Activated CD8-positive, alpha-beta memory T cell treated with anti-CD3 and anti-CD28 coated beads for 1 hour (primary cell): Measurements from ENCODE around the gene PGLYRP4.
"Not testable (repeated sequence)": the region's sequence is repeated elsewhere in the genome, so short reads cannot be mapped to it uniquely, and the experiment has no call there.

Source experiments
- DNase-seq, 2 donors: peaks; one replicate each; pipeline ENCODE4 v3.0.0-alpha.2; 2020; ENCODE audit warnings: low read depth in 1 of 2; ENCODE audit errors: extremely low read depth in 1 of 2

The PGLYRP4 gene

DNA sequence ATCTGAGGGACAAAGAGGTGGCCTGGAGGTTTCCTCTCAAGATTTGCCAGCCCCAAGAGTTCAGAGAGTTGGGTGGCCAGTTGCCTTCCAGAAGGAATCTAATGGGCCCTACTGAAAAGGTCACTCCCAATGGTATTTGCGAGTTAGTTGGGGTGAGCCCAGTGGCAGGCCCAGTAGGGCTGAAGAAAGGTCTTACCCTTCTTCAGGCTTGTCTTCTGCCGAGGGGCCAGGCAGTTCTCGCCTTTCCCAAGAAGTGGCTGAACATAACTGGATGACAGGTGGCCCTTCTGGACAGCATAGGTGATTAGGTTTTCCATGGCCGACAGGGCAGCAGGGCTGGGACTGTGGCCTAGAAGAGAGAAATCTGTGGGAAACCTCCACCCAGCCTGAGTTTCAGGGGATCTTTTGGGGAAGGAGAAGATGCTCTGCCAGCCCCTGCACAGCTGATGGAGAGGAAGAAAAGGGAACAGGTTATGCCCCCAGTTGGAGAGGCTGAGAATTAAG lies 7.2 kb downstream of the PGLYRP4 start:
- no peak for DNase-seq

DNA sequence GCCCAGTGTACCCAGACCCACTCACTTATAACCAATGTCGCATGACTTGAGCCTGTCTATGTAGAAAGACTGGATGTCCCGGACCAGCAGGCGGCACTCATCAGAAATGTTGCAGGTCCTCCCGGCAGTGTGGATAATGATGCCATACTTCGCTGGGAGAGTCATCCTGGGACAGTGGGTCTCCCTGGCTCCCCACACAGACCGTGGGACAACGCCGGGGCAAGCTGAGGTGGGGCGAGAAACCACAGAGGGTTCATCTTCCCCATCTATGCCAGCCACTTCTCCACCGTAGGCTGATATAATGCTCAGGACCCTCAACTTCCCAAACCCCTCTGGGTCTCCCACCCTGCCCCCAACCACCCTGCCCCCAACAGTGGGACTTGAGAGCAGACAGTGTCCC lies 8.3 kb downstream of the PGLYRP4 start:
- DNase-seq, result no peak

DNA sequence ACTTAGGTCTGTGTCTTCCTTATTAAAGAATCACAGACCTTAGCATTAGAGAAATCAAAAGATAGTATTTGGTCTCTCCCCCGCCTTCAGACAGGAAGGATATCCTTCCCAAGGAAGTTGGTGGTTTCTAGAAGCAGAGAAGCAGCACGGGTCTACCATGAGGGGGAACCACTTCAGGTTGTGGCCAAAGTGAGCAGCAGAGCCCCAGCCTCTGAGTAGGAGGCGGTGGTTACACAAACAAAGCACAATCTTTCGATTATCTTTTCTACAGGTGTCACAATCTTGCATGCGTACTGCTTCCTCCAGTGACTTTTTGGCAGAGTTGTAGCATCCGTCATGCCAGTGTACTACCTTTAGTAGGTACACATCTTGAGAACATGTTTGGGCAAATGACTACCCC lies 8.8 kb downstream of the PGLYRP4 start:
- DNase-seq, result no peak

DNA sequence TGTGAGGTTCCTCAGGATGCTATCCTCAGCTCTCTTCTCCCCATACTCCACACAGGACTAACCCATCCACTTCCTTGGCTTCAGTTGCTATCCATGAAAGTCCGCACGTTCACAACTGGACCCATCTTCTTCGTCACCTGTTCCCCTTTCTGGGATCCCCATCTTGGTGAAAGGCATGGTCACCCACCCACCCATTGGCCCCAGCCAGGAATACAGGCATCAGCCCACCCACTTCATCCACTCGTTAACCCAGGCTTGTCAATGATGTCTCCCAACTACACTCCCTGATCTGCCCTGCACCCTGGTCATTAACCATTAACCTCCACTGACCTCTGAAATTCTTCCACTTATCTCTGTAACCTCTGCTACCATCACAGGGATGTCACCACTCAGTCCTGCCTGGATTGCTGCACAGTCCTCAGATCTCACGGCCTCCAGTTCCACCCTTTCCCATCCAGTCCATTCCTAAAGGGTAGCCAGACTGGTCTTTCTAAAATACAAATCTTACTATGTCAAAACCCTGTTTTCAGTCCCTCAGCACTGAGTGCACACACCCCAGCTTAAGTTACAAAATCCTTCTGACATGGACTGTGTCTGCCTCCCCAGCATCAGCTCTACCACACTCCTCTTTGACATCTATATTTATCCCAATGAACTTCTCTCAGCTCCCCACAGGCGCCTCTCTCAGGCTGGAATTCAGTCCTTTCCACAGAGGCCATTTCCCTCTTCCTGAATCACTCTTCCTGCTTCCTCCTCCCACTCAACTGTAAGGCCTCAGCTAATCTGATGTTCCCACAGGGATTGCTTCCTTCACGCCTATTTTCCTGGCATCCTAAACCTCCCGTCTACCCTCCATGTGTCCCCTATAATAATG lies 10.4 kb downstream of the PGLYRP4 start:
- DNase-seq, result no peak

DNA sequence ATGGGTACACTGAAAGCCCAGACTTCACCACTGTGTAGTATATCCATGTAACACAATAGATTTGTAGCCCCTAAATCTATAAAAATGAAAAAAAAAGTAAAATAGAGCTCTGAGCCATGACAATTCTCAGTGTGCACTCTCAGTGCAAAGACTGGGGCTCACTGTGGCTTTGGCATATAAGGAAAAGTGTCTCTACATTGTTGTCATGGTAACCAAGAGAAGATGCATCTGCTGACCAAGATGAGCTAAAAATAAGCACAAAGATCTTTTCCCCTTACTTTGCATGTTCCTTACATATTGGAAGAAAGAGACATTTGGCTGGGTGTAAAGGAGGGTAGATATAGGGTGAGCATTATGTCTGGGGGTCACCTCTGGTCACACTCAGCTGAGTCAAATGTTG lies 12.0 kb downstream of the PGLYRP4 start:
- DNase-seq, result no peak

DNA sequence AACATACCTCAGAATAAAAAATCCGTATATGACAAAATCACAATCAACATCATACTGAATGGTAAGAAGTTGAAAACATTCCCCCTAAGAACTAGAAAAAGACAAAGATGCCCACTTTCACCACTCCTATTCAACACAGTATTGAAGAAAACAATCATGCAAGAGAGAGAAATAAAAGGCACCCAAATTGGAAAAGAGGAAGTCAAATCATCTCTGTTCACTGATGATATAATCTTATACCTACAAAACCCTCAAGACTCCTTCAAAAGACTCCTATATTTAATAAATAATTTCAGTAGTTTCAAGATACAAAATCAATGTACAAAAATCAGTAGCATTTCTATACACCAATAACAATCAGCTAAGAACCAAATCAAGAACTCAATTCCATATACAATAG lies 14.7 kb downstream of the PGLYRP4 start:
- no peak for DNase-seq

DNA sequence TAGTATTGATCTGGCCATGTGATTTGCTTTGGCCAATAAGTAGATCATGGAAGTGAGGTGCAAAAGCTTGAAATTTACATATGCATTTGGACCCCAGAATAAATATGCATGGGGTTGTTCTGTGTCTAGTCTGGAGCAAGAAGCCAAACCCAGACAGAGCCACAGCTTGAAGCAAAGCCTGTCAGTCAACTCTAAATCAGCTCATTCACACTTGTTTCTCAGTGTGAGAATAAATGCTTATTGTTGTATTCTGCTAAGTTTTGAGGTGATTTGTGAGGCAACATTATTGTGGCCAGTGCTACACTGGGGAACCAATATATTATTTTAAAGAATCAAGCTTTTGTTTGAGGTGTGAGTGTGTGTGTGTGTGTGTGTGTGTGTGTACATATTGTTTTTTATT lies 23.7 kb downstream of the PGLYRP4 start:
- DNase-seq, result no peak

DNA sequence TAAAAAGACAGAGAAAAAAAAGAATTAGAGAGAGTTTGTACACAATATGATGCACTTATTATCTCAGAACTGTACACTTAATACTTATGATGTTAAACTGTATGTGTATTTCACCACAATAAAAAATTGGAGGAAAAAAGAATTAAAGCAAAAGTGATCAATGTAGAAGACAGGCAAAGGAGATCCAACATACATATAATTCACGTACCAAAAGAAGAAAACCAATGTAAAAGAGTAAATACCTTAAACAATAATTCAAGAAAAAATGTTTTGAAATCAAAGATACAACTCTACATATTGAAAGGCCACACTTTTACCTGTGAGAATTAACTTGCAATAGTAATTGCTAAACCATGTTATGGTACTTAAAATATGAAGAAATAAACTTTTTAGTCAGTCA lies 26.1 kb downstream of the PGLYRP4 start:
- no peak for DNase-seq

DNA sequence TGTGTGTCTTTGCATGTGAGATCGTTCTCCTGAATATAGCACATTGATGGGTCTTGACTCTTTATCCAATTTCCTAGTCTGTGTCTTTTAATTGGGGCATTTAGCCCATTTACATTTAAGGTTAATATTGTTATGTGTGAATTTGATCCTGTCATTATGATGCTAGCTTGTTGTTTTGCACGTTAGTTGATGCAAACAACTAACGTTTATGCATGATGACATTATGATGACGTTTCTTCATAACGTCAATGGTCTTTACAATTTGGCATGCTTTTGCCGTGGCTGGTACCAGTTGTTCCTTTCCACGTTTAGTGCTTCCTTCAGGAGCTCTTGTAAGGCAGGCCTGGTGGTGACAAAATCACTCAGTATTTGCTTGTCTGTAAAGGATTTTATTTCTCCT lies 30.5 kb downstream of the PGLYRP4 start:
- not testable (repeated sequence) for DNase-seq

DNA sequence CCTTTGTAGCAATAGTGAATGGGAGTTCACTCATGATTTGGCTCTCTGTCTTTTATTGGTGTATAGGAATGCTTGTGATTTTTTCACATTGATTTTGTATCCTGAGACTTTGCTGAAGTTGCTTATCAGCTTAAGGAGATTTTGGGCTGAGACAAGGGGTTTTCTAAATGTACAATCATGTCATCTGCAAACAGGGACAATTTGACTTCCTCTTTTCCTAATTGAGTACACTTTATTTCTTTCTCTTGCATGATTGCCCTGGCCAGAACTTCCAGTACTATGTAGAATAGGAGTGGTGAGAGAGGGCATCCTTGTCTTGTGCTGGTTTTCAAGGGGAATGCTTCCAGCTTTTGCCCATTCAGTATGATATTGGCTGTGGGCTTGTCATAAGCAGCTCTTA lies 32.6 kb downstream of the PGLYRP4 start:
- DNase-seq, result not testable (repeated sequence)

DNA sequence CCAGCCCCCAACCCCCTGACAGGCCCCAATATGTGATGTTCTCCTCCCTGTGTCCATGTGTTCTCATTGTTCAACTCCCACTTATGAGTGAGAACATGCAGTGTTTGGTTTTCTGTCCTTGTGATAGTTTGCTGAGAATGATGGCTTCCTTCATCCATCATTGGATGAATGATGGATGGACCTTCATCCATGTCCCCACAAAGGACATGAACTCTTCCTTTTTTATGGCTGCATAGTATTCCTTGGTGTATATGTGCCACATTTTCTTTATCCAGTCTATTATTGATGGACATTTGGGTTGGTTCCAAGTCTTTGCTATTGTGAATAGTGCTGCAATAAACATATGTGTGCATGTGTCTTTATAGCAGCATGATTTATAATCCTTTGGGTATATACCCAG lies 34.3 kb downstream of the PGLYRP4 start:
- DNase-seq, result not testable (repeated sequence)

DNA sequence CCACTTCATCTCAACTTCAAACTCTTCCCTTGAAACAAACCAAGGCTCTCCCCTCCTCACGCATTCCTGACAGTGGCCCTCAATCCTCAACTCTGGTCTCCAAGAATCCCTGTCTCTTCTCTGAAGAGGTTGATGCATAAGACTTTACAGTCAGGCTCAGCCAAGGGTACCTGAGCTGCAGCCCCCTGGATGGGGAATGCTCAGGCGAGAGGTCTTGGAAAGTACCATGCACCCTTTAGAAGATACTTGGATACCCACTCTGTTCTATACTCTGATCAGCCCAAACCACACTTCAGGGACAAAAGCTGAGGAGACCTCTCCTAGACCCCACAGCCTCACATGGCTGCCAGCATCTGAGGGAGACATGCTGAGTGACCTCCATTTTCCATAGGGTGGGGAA lies 35.4 kb downstream of the PGLYRP4 start:
- no peak for DNase-seq

DNA sequence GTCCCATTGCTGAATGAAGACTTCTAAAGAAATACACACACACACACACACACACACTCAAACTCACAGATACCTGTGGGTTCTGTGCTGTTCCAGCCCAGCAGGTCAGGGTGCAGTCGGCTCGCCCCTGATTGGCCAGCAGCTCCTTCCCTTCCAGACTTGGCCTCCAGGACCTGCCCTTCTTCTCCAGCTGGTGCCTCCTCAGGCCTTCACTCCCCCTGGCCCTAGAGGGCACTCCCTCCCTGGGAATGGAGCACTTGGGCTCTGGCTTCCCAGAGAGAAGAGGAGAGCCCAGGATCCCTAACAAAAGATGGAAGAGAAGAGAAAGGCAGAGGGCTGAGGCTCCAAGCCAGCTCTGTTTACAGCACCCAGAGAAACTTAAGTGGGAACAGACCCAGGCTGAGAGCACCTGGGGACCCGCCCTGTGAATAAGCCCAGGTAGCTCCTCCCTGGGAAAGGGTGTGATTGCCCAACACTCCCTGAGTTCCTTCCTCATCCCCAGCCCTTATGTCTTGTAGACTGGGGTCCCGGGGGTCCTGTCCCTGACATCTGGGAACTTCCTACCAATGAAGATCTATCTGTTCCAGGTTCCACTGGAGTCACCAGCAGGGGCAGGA lies 36.0 kb downstream of the PGLYRP4 start, which contains the start of gene PGLYRP3:
Gene PGLYRP3 (minus strand): TSS at position 383 of the 617 bp plus-strand sequence. CDS start 2,287 bp downstream, outside the sequence.
- DNase-seq, result no peak

DNA sequence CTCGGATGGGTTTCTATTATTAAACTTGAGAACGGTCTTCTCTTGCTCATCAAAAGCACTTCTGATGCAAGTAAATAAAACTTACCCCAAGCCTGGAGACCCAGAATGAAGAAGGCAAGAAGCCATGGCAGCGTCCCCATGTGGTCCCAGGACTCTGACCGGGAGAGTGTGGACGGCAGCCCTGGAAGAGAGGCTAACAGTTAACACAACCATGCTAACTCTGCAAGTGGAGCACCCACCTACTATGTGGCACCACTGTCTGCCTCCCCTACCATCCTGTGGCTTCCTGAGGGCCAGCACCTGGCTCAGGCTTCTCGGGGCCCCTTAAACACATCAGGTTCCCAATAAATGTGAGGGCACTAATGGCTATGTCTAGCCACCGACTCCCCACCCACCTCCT lies 38.1 kb downstream of the PGLYRP4 start:
- DNase-seq, result no peak

DNA sequence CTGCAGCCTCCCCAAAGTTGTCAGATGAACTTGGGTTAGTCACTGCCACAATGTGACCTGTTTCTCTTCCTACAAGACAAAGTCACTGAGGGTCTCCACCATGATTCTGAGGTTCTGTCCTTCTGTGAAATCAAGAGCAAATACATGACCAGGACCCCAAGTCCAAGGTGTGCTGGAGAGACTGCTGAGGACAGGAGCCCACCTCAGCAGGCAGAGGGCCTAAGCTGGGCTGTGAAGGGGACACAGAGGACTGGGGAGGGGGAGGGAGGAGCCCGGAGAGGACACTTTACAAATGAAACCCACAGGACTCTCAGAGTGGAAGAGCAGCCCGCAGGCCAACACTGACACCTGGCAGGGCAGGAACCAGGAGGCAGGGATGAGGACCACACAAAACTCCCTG lies 39.2 kb downstream of the PGLYRP4 start:
- no peak for DNase-seq

DNA sequence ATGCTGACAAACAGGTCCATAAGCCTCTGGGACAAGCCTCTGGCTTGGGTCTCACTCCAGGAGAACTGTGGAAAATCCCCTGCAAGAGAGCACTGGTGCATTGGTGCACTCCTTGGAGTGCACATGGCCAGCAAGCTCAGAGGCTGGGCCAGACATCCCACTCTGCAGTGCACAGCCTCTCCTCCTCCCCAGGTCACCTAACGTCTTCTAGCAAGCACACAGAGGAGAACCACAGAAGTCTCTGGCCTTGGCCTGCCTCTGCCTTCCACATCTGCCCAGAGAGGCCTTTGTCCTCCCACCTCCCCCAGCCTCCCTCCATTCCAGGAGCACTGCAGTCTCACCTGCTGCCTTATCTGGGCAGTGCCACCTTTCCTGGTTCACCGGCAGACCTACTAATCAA lies 40.1 kb downstream of the PGLYRP4 start:
- DNase-seq, result no peak

DNA sequence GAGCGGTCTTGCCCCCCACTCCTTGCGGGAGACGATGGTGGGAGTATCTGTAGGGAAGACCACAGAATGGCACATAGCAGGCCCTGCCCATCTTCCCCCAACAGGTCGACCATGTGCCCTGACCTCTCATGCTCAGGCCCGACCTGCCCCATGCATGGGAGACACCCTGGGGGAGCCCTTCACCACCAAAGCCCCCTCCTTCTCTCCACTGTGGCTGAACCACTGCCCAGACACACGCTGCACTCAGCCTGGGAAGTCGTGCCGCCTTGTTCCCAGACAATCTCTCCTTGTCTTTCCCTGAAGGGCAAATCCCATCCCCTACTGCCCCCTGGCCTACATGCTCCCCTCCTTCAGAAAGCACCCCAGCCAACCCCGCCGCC lies 41.4 kb downstream of the PGLYRP4 start:
- no peak for DNase-seq

DNA sequence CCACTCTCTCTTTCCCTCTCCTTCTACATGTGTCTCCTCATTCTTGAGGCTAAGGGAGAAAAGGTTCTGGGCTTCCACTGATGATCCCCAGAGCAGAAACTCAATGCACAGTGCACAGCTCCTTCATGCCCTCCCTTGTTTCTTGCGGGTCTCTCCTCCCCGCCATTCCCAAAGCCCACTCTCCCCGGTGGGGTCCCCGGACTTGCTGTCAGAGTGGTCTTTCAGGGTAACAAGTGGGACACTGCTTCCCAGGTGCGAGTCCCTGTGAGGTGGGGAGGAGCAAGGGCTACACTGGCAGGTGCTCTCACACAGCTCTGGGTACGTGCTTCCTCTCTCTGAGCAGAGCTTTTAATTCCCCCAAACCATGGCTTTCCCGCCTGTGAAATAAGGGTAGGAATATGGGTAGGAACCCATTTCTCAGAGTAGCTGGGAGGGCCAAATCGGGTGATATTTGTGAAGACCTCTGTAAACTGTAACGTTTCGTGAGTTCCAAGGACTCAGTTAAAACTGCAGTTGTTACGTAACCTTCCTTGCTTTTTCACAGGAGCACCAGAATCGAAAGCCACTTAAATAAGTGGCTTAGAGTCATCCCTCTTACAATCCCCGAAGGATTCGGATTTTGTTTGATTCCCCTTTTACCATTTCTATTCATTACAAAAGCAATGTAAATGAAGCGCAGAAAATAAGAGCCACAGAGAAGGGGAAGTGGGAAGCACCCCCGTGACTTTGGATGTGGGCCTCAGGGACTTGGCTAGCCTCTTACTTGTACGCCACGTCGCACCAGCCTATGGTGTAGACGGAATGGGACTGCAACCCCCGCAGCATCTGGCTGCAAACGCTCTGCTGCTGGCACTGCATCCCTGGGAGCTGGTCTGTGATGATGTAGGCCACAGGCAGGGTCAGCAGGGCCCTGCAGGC lies 42.1 kb downstream of the PGLYRP4 start:
- no peak for DNase-seq

DNA sequence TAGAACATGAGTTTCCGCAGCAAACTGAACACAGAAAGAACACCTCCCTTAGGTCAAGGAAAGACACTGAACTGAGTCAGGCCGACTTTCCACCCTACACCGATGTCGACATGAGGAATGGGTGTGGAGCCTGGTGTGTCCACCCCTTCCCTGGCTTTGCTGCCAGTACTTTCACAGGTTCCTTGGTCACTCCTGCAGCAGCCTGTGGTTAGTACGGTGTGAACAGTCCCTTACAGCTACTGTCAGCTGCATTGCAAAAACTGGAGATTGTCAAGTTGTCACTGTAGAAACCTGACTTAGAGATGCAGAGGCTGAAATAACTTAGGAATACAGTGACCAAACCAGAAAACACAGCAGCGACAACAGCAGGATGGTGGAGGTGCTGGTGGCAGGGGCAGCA lies 43.0 kb downstream of the PGLYRP4 start:
- no peak for DNase-seq

DNA sequence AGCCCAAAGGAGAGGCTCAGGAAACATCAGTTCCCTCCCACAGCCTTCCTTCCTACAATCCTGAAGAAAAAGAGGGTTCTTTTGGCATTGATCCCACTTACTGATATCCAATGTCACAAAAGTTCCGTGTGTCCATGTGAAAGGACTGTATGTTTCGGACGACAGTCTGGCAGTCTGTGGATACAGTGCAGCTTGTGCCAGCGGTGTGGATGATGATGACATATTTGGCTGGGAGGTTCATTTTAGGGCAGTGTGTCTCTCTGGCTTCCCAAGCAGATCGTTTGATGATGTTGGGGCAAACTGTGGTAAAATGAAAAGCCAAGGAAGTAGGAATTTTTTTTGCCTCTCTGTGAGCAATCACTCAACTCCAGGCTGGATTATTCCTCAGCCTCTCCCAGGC lies 46.3 kb downstream of the PGLYRP4 start:
- no peak for DNase-seq

DNA sequence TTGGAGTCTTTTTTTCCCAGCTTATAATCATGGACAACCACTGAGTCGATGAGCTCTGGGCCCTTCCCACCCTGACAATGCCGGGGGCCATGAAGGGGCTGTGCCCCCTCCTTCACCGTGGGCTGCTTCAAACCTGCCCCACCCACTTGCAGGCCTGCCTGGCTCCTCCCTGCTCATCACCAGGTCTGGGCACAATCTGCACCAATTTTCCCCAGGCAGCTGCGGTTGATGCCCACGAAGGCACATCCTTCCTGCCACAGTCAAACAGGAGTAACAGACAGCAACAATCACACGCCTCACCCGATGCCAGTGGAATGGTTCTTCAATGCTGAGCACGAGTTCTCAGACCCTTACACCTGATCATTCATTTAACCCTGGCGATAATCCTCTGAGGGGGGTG lies 54.8 kb downstream of the PGLYRP4 start:
- no peak for DNase-seq
